ENCODE measurements around the gene DIP2B.
A peak's percentile ranks its signal among the peaks of the same experiment; 100 is the strongest.
"Not testable (repeated sequence)": the region's sequence is repeated elsewhere in the genome, so short reads cannot be mapped to it uniquely, and the experiment has no call there.

Gene DIP2B

GRCh38 chr12:50520416-50521207, 15.8 kb downstream of the DIP2B start:
- FAIRE-seq = no peak

DNA sequence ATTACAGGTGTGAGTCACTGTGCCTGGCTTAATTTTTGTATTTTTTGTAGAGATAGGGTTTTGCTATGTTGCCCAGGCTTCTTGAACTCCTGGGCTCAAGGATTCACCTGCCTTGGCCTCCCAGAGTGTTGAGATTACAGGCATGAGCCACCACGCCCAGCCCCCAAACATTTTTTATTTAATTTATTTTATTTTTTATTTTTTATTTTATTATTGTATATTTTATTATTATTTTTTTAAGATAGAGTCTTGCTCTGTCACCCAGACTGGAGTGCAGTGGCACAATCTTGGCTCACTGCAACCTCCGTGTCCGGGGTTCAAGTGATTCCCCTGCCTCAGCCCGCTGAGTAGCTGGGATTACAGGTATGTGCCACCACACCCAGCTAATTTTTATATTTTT, 17.0 kb downstream of the DIP2B start:
- DNase-seq (ENCODE audit: insufficient read length, low spot score); FAIRE-seq: not testable (repeated sequence)

More at GRCh38 chr12:50520416-50521207, 15.8 kb downstream of the DIP2B start:
- no peak for DNase-seq (ENCODE audit: insufficient read length, low spot score)

DNA sequence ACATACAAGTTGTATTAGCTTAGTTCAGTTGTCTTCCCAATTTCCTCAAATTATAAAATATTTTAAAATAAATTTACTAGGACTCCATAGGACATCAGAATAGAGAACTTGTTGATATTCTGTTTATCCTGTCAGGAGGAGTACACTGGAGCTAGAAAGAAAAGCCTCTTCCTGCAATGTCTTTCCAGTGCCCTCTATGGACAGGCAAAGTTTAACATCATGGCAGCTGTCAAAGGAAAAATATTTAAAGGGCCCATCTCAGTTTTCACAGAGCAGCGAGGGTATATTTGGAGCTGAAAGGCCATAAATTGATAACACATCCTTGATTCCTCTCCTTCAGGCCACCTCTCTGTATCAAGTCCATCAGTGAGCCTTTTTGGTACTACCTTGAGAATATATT, 19.0 kb downstream of the DIP2B start:
- no peak for DNase-seq (ENCODE audit: insufficient read length, low spot score)
- FAIRE-seq = no peak

GRCh38 chr12:50524621-50525020, 19.8 kb downstream of the DIP2B start:
- no peak for DNase-seq (ENCODE audit: insufficient read length, low spot score)
- no peak for FAIRE-seq

DNA sequence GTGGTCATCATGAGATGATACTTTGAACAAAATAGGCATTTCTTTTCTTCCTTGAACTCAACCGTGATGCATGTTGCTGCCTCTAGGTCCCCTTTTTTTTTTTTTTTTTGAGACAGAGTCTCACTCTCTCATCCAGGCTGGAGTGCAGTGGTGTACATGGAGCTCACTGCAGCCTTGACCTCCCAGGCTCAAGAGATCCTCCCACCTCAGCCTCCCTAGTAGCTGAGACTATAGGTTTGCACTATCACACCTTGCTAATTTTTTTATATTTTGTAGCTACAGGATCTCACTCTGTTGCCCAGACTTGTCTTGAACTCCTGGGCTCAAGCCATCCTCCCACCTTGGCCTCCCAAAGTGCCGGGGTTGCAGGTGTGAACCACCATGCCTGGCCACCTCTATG, 20.6 kb downstream of the DIP2B start:
- FAIRE-seq (no peak), DNase-seq (ENCODE audit: insufficient read length, low spot score) (no peak)

- FAIRE-seq = no peak
- no peak for DNase-seq (ENCODE audit: insufficient read length, low spot score)
Measured at GRCh38 chr12:50527359-50527726, 22.6 kb downstream of the DIP2B start.

GRCh38 chr12:50528800-50529199, 24.0 kb downstream of the DIP2B start:
- no peak for DNase-seq (ENCODE audit: insufficient read length, low spot score)
- FAIRE-seq = no peak

GRCh38 chr12:50529345-50529744, 24.6 kb downstream of the DIP2B start:
- FAIRE-seq (no peak), DNase-seq (ENCODE audit: insufficient read length, low spot score) (no peak)

DNA sequence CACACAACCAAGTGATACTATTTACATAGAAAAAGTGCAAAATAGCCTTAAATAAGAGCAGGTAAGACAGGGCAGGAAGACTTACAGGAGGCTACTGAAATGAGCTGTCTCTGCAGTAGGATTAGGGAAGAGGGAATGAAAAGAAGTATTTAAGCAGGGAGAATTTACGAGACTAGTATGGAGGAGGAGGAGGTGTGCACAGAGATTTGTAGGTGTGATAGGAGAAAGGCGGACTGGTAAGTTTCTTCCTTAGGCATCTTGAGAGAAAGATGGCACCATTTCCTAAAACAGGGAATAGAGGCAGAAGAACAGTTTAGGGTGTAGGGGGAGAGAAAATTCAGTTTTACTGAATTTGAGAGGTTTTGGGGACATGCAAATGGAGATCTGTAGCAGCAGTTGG, 25.7 kb downstream of the DIP2B start:
- FAIRE-seq = no peak

GRCh38 chr12:50533203-50533584, 28.4 kb downstream of the DIP2B start:
- FAIRE-seq (no peak), DNase-seq (ENCODE audit: insufficient read length, low spot score) (no peak)

More for the DNA sequence above, 25.7 kb downstream of the DIP2B start:
- DNase-seq (ENCODE audit: insufficient read length, low spot score) = no peak

- DNase-seq (ENCODE audit: insufficient read length, low spot score) = no peak
- no peak for FAIRE-seq
Measured at GRCh38 chr12:50533971-50534370, 29.2 kb downstream of the DIP2B start.

DNA sequence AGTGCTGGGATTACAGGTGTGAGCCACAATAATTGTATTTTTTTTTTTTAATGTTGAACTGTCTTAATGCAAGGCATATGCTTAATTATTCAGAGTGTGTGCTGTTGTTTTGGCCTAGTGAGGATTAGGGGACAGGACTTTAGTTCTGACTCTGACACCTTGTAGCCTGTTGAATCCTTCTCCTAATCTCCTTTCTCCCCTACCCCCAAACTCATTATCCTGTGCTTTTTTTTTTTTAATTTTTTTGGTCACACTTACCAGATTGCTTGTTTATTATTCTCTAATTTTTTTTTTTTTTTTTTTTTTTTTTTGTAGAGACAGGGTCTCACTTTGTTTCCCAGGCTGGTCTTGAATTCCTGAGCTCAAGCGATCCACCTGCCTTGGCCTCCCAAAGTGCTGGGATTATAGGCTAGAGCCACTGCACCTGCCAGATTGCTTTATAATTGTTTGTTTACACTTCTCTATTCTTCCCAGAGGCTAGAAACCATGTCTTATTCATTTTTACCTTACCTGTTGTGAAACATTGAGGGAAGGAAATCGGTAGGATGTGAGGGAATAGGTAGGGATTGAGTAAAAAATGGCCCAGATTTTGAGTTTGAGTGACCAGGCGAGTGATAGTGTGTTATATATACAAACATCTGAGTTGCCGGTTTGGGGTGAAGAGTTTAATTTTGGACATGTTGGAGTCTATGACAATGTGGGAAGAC, 32.2 kb downstream of the DIP2B start:
- FAIRE-seq (no peak), DNase-seq (ENCODE audit: insufficient read length, low spot score) (no peak)

DNA sequence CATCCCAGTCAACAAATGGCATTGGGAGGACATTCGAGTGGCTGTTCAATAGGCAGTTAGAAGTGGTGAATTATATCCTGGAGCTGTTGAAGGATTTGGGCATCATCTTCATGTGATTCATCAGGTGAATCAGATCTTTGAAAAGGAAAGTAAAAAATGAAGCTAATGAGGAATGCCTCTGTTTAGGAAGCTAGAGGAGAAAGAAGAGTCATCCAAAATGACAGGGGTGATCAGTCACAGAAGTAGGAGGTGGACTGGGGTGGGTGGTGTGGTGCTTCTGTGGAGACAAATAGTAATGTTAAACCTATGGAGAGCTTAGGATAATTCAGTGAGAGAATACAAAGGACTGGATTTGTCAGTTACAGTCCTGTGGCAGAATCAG, 32.7 kb downstream of the DIP2B start:
- DNase-seq (ENCODE audit: insufficient read length, low spot score) (peak; percentile 66), FAIRE-seq (no peak)

DNA sequence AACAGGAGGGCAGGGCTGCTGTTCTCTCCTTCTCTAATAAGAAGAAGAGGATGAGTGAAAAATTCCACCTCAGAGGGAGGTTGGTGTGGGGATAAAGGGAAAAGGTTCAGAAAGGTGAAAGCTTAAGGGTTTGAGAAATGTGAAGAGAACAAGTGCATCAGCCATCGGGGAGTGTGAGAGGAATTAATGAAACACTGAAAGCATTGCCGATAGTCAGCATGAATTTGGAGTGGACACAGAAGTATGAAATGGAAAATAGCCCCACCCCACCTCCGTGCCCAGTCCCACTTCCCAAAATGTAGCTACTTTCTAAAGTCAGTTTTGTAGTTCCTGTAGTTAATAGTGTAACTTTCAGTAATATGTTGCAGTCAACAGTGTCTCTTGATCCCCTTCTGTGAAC, 33.4 kb downstream of the DIP2B start:
- DNase-seq (ENCODE audit: insufficient read length, low spot score) (no peak), FAIRE-seq (no peak)

- no peak for DNase-seq (ENCODE audit: insufficient read length, low spot score)
- no peak for FAIRE-seq
Measured at GRCh38 chr12:50541139-50541538, 36.4 kb downstream of the DIP2B start.

DNA sequence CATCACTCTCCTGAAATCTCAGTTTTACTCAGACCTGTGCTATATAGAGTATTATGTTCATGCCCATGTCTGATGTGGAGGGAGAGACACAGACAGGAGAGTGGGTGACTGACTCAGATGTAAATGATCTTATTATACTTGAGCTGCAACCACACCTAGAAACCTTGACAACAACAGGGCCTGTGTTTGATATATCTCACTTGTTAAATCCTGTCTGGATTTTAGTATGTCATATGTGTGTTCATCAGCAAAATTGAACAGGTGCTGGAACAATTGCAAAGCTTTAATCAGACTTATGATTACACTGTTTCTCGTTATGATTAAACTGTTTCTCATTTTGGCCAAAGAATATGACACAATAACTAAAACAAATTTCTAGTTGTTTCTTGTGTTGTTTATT, 37.7 kb downstream of the DIP2B start:
- FAIRE-seq (no peak), DNase-seq (ENCODE audit: insufficient read length, low spot score) (no peak)

DNA sequence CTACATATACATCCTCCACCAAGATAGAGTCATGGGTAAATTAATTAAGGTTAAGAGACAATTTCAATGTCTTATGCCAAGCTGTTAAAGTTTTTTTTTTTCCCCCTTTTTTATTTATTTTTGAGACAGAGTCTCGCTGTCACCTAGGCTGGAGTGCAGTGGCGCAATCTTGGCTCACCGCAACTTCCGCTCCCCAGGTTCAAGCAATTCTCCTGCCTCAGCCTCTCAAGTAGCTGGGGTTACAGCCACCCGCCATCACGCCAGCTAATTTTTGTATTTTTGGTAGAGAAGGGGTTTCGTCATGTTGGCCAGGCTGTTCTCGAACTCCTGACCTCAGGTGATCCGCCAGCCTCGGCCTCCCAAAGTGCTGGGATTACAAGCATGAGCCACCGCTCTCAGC, 38.4 kb downstream of the DIP2B start:
- not testable (repeated sequence) for FAIRE-seq; DNase-seq (ENCODE audit: insufficient read length, low spot score)

DNA sequence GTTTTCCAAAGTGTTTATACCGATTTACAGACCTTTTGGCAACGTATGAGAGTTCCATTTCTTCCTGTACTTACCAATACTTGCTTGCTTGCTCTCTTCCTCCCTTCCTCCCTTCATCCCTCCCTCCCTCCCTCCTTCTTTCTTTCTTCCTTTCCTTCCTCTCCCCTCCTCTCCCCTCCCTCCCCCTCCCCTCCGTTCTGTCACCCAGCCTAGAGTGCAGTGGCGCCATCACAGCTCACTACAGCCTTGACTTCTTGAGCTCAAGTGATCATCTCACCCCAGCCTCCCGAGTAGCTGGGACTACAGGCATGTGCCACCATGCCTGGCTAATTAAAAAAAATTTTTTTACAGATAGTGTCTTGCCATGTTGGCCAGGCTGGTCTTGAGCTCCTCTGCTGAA, 40.4 kb downstream of the DIP2B start:
- FAIRE-seq = no peak
- DNase-seq (ENCODE audit: insufficient read length, low spot score) = no peak

DNA sequence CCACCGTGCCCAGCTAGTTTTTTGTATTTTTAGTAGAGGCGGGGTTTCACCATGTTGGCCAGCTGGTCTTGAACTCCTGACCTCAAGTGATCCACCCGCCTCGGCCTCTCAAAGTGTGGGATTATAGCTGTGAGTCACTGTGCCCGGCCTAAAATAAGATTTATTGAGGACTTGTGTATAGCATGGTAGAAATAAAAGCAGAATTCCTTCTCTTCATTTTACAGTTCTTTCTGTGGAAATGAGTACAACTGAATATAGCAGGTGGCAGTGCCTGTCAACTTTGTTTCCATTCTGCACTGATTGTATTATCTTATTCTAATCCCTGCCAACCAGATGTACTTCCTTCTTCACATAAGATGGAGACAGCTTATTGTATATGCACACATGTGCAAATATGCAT, 41.0 kb downstream of the DIP2B start:
- DNase-seq (ENCODE audit: insufficient read length, low spot score) (no peak), FAIRE-seq (no peak)

DNA sequence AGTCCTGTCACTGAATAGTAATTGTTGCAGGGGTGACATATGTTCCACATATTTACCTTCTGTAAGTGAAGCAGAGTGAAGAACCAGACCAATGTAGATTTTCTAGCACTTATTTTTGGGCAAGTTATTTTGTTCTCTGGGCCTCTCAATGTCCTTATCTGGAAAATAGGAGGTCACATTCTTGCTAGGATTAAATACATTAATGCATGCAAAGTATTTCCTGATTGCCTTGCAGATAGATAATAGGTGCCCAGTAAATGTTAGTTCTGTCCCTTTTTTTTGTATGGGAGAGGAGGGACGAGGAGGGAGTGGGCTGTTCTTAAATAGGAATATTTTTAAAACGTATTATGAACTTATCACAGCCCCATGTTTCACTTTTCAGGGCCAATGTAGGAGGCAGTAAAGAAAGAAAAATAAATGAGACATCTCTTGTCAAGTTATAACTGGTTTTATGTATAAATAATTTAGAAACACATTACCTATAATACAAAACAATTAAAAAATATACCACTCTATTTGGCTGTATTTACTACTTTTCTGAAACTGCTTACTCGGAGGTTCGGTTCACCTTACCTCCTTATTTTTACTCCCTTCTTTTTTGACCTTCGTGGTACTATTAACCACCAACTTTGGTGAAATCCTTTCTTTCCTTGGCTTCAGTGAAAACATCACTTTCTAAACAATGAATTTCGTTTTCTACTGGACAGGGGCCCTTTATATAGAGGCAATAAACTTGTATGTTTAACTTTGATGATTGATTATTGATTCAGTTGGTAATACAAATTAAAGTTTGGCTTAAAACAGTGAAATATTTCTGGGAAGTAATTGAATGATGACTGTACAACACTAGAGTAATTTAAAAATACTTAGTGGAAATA, 41.9 kb downstream of the DIP2B start:
- FAIRE-seq = no peak
- DNase-seq (ENCODE audit: insufficient read length, low spot score) = no peak

DNA sequence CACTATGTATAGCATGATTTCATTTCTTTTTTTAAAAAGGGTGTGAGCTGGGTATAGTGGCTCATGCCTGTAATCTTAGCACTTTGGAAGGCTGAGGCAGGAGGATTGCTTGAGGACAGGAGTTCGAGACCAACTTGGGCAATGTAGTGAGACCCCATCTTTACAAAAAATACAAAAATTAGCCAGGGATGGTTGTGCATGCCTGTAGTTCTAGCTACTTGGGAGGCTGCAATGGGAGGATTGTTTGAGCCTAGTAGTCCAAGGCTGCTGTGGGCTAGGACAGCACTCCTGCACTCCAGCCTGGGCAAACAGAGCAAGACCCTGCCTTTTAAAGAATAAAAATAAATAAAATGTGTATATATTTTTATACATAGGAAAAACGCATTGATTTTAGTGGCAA, 43.0 kb downstream of the DIP2B start:
- no peak for FAIRE-seq
- no peak for DNase-seq (ENCODE audit: insufficient read length, low spot score)

Measured in HTR-8/SVneo (cell line).